B cell (primary cell): ENCODE measurements around the gene C7orf33. TPM values are rescaled to one million over a fixed set of nuclear protein-coding genes. Genes with fewer than 3 reads are reported as not detected.

Source experiments
- ATAC-seq: fragments of 200-7000 bp; cut with Tn5 transposase; one replicate; pipeline ENCODE4 v1.10.0; 2021; ENCODE audit warnings: low read depth, mild to moderate bottlenecking, moderate number of reproducible peaks, moderate library complexity
- CTCF ChIA-PET: fragments of 350-600 bp; sonication (Branson Sonifier 250); formaldehyde crosslinking; loops from one replicate; lab custom pipeline; 2021; ENCODE audit warnings: antibody characterized with exemption, inconsistent platforms; lab: Charles Lee
- POLR2A ChIA-PET: fragments of 350-600 bp; sonication (Branson Sonifier 250); formaldehyde crosslinking; loops from one replicate; lab custom pipeline; 2021; ENCODE audit warnings: antibody characterized with exemption; lab: Charles Lee
- DNase-seq: peaks from one replicate; pipeline ENCODE4 v3.0.0; 2013
- H2AFZ ChIP-seq: 2 replicates; pipeline ENCODE4 v1.6.1; 2012; ENCODE audit warnings: mild to moderate bottlenecking, low read depth, low read length; ENCODE audit not compliant: insufficient read depth, poor library complexity, severe bottlenecking
- H3K27ac ChIP-seq, 2 donors: 1 replicate in 1 of 2; 2 replicates in 1 of 2; pipeline ENCODE4 v1.5.1; 2012 to 2013; ENCODE audit warnings: low read length in 2 of 2, mild to moderate bottlenecking in 2 of 2, moderate library complexity in 1 of 2
- H3K27me3 ChIP-seq, 4 experiments: fragments of 200-600 bp in 1 of 4; sonication (generic) in 1 of 4; replicated peaks in 1 of 4; 1 replicate in 2 of 4; 2 replicates in 2 of 4; pipeline versions ENCODE4 v1.6.1 to v1.7.0; 2013 to 2016; ENCODE audit warnings: low read length in 3 of 4, mild to moderate bottlenecking in 2 of 4, mixed read lengths in 1 of 4, moderate library complexity in 1 of 4; ENCODE audit not compliant: insufficient read depth in 4 of 4, control insufficient read depth in 3 of 4; ENCODE audit errors: control extremely low read depth in 1 of 4
- H3K36me3 ChIP-seq, 2 experiments: replicated peaks in 1 of 2; 1 replicate in 1 of 2; 2 replicates in 1 of 2; pipeline versions ENCODE4 v1.6.1 to v1.7.1; 2013; ENCODE audit warnings: low read length in 1 of 2; ENCODE audit not compliant: insufficient read depth in 2 of 2, control insufficient read depth in 1 of 2; ENCODE audit errors: control extremely low read depth in 1 of 2, extremely low read depth in 1 of 2
- H3K4me1 ChIP-seq, 2 donors: fragments of 200-600 bp in 1 of 2; sonication (generic) in 1 of 2; 1 replicate in 1 of 2; 2 replicates in 1 of 2; pipeline versions ENCODE4 v1.5.1 to v1.6.1; 2013 to 2017; ENCODE audit warnings: low read length in 2 of 2; ENCODE audit not compliant: control insufficient read depth in 2 of 2, insufficient read depth in 2 of 2
- H3K4me2 ChIP-seq: replicated peaks from 2 replicates; pipeline ENCODE3; 2012; ENCODE audit warnings: mild to moderate bottlenecking, low read depth, low read length; ENCODE audit not compliant: poor library complexity, severe bottlenecking
- H3K4me3 ChIP-seq, 5 experiments: fragments of 200-600 bp in 1 of 5; sonication (generic) in 1 of 5; 1 replicate in 3 of 5; 2 replicates in 2 of 5; pipeline versions ENCODE4 v1.5.1 to v1.7.0; 2011 to 2016; ENCODE audit warnings: low read length in 4 of 5, mild to moderate bottlenecking in 4 of 5, low read depth in 2 of 5, control low read depth in 1 of 5, moderate library complexity in 1 of 5; ENCODE audit not compliant: insufficient read depth in 1 of 5; ENCODE audit errors: control extremely low read depth in 1 of 5, extremely low read depth in 1 of 5
- H3K79me2 ChIP-seq: fragments of 200-600 bp; sonication (generic); one replicate; pipeline ENCODE4 v1.6.0; 2016; ENCODE audit warnings: low read length; ENCODE audit not compliant: control insufficient read depth, insufficient read depth
- H3K9ac ChIP-seq: fragments of 200-600 bp; sonication (generic); 2 replicates; pipeline ENCODE4 v1.6.1; 2017; ENCODE audit warnings: mild to moderate bottlenecking, low read length, moderate library complexity
- H3K9me3 ChIP-seq, 3 donors: one replicate each; pipeline versions ENCODE4 v1.6.1 to v1.7.1; 2013; ENCODE audit warnings: low read length in 2 of 3; ENCODE audit not compliant: control insufficient read depth in 2 of 3, insufficient read depth in 1 of 3; ENCODE audit errors: control extremely low read depth in 1 of 3
- H4K20me1 ChIP-seq: 2 replicates; pipeline ENCODE4 v1.6.0; 2012; ENCODE audit warnings: mild to moderate bottlenecking, low read length; ENCODE audit not compliant: insufficient read depth, control insufficient read depth, poor library complexity, severe bottlenecking
- H3K27ac Mint-ChIP-seq: one replicate; pipeline ENCODE4 v1.8.0; 2021; ENCODE audit warnings: mixed read lengths
- H3K27me3 Mint-ChIP-seq: one replicate; pipeline ENCODE4 v1.8.0; 2021; ENCODE audit warnings: mixed read lengths
- H3K4me1 Mint-ChIP-seq: one replicate; pipeline ENCODE4 v1.8.0; 2021; ENCODE audit warnings: mixed read lengths
- H3K4me3 Mint-ChIP-seq: one replicate; pipeline ENCODE4 v1.8.0; 2021; ENCODE audit warnings: mixed read lengths
- H3K9me3 Mint-ChIP-seq: one replicate; pipeline ENCODE4 v1.8.0; 2022; ENCODE audit warnings: mixed read lengths; ENCODE audit not compliant: insufficient read depth
- CTCF ChIP-seq: fragments of 200-600 bp; IDR thresholded peaks from one replicate; pipeline ENCODE4 v1.8.0; 2022; ENCODE audit warnings: antibody characterized with exemption, mild to moderate bottlenecking
- EZH2 ChIP-seq: IDR thresholded peaks from 2 replicates; pipeline ENCODE4 v1.6.1; 2012; ENCODE audit warnings: borderline replicate concordance, low read depth, mild to moderate bottlenecking, moderate library complexity, low read length; ENCODE audit not compliant: insufficient read depth, poor library complexity, severe bottlenecking
- WGBS: methylation state at CpG from one replicate; pipeline ENCODE4 v1.1.5; 2013; ENCODE audit warnings: missing lambda C conversion rate; ENCODE audit not compliant: insufficient coverage; 5-methylcytosine and 5-hydroxymethylcytosine counted together
- intact Hi-C: fragments of 100-400 bp; cut with micrococcal nuclease; formaldehyde crosslinking; loops from one replicate; pipeline ENCODE4 v1.10.0; 2022
- polyA plus RNA-seq: library from polyadenylated mRNA; depleted of rRNA; stranded (reverse); fragments of >200 nt; gene quantifications from 2 replicates; pipeline ENCODE4 v1.2.3, GENCODE V29; 2012
- total RNA-seq, 2 donors: library from RNA; stranded (reverse); fragments of 120-200 nt in 1 of 2; gene quantifications; 1 replicate in 1 of 2; 2 replicates in 1 of 2; pipeline versions ENCODE4 v1.2.3 to v1.2.4, GENCODE V29; 2013 to 2022

Gene C7orf33
- total and polyA plus RNA-seq, 2 donors (not counting 1 experiment from before 2014, with no cell fraction given), result not detected

GRCh38 chr7:148545932-148546331 is 44.6 kb upstream of the C7orf33 start:
- no peak overlapping the region for H3K4me3 Mint-ChIP-seq
- intact Hi-C loops, result no loop called here
- no CpG with 5 or more reads among the region's 4 CpGs for WGBS
- ATAC-seq (no peak), DNase-seq (no peak)
- H3K9me3 Mint-ChIP-seq, result peaks cover 13% of the 10 kb centered on the region
- H2AFZ ChIP-seq, result no peak overlapping the region
- H3K27ac ChIP-seq, result no peak overlapping the region
- no peak overlapping the region for H3K27ac Mint-ChIP-seq
- no peak overlapping the region for H3K4me3 ChIP-seq
- POLR2A ChIA-PET, result no interaction called here
- no peak overlapping the region for H3K4me2 ChIP-seq
- H3K27me3 Mint-ChIP-seq, result no peaks in the 10 kb centered on the region
- no peaks in the 10 kb centered on the region for H3K4me1 Mint-ChIP-seq
- no peaks in the 10 kb centered on the region for H4K20me1 ChIP-seq
- CTCF ChIA-PET, result no interaction called here
- no peaks in the 10 kb centered on the region for H3K79me2 ChIP-seq
- H3K36me3 ChIP-seq, result no peaks in the 10 kb centered on the region
- H3K9ac ChIP-seq, result no peak overlapping the region
- H3K27me3 ChIP-seq, result no peaks in the 10 kb centered on the region
- H3K4me1 ChIP-seq, result no peaks in the 10 kb centered on the region
- H3K9me3 ChIP-seq, result peaks cover 0 to 4% (median 0%) of the 10 kb centered on the region in 3 donors
- TF ChIP-seq EZH2, result no peak
- no peak for TF ChIP-seq CTCF

GRCh38 chr7:148546857-148547256 is 43.7 kb upstream of the C7orf33 start:
- TF ChIP-seq CTCF, result no peak
- Histone ChIP-seq H3K9me3 (peaks cover 0 to 4% (median 0%) of the 10 kb centered on the region in 3 donors), H2AFZ (no peak overlapping the region), H3K27ac (no peak overlapping the region), H3K4me3 (no peak overlapping the region), H3K36me3 (no peaks in the 10 kb centered on the region), H3K79me2 (no peaks in the 10 kb centered on the region), H3K4me1 (no peaks in the 10 kb centered on the region), H4K20me1 (no peaks in the 10 kb centered on the region), H3K9ac (no peak overlapping the region), H3K4me2 (no peak overlapping the region), H3K27me3 (no peaks in the 10 kb centered on the region)
- no peaks in the 10 kb centered on the region for H3K4me1 Mint-ChIP-seq
- H3K4me3 Mint-ChIP-seq, result no peak overlapping the region
- DNase-seq, result no peak
- POLR2A ChIA-PET, result no interaction called here
- H3K9me3 Mint-ChIP-seq, result peaks cover 17% of the 10 kb centered on the region
- H3K27me3 Mint-ChIP-seq, result no peaks in the 10 kb centered on the region
- 100% methylated on average over 7 of the region's 8 CpGs for WGBS
- intact Hi-C loops, result no loop called here
- CTCF ChIA-PET, result no interaction called here
- ATAC-seq, result no peak
- no peak overlapping the region for H3K27ac Mint-ChIP-seq
